A172 (cell line): ENCODE data around the gene BBS5. TPM values are rescaled to one million over a fixed set of nuclear protein-coding genes. Genes with fewer than 3 reads are reported as not detected.
A peak's percentile ranks its signal among the peaks of the same experiment; 100 is the strongest.
"Not testable (repeated sequence)": the region's sequence is repeated elsewhere in the genome, so short reads cannot be mapped to it uniquely, and the experiment has no call there.

ENCODE experiments used
- DNase-seq: peaks from one replicate; pipeline ENCODE4 v3.0.0-alpha.2; 2015; ENCODE audit warnings: low spot score
- total RNA-seq: library from RNA; depleted of rRNA; stranded (reverse); fragments of >200 nt; shearing (Covaris generic); gene quantifications from 2 replicates; pipeline ENCODE4 v1.2.3, GENCODE V29; 2014; rRNA removed

BBS5 gene
- total RNA-seq, result 1.7 and 2.0 TPM in 2 replicates

- DNase-seq, result peak; percentile 8
These were observed at the start of gene BBS5 for GRCh38 chr2:169479257-169480078. Gene BBS5 (plus strand): TSS chr2:169479494. CDS start chr2:169479554, 60 bp downstream.

- not testable (repeated sequence) for DNase-seq
These were observed 47.5 kb upstream of the BBS5 start for GRCh38 chr2:169431772-169432171.

DNA sequence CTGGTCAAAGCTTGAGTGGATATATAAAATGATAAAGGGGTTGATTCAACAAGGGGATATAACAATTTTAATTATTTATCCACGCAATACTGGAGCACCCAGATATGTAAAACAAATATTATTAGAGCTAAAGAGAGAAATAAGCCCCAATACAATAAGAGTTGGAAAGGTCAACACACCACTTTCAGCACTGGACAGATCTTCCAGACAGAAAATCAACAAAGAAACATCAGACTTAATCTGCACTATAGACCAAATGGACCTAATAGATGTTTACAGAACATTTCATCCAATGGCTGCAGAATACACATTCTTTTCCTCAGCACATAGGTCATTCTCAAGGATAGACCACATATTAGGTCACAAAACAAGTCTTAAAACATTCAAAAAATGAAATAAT is 45.1 kb upstream of the BBS5 start:
- DNase-seq, result not testable (repeated sequence)

GRCh38 chr2:169438466-169439072 is 40.7 kb upstream of the BBS5 start:
- DNase-seq, result no peak

- DNase-seq, result no peak
These were observed 39.4 kb upstream of the BBS5 start for GRCh38 chr2:169439900-169440299.

- no peak for DNase-seq
These were observed 32.8 kb upstream of the BBS5 start for GRCh38 chr2:169446452-169446851.

- DNase-seq, result no peak
These were observed 31.0 kb upstream of the BBS5 start for GRCh38 chr2:169448316-169448715.

- DNase-seq, result no peak
These were observed 30.4 kb upstream of the BBS5 start for GRCh38 chr2:169448865-169449264.

GRCh38 chr2:169452080-169452479 is 27.2 kb upstream of the BBS5 start:
- peak; percentile 76 for DNase-seq

- not testable (repeated sequence) for DNase-seq
These were observed 26.2 kb upstream of the BBS5 start for GRCh38 chr2:169453044-169453443.

- DNase-seq, result no peak
These were observed 18.2 kb upstream of the BBS5 start for GRCh38 chr2:169461143-169461542.

GRCh38 chr2:169462896-169463695 is 16.2 kb upstream of the BBS5 start:
- DNase-seq, result peak; percentile 54

DNA sequence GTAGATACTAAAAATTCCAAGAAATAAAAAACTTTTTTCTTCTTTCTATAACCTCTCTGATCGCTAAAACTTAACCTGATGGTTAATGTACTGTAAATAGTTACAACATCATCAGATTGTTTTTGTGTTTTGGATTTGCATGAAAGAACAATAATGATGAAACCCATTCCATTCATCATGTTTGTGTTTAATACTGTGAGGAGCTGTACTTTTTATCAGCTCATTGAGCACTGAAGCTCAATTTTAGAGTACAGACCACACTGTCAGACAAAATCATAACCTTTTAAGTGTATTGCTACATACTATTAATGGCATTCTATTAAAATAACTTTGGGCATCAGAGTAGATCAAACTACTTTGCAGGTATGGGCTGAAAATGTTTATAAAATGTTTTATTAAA is 14.8 kb upstream of the BBS5 start:
- DNase-seq, result no peak

DNA sequence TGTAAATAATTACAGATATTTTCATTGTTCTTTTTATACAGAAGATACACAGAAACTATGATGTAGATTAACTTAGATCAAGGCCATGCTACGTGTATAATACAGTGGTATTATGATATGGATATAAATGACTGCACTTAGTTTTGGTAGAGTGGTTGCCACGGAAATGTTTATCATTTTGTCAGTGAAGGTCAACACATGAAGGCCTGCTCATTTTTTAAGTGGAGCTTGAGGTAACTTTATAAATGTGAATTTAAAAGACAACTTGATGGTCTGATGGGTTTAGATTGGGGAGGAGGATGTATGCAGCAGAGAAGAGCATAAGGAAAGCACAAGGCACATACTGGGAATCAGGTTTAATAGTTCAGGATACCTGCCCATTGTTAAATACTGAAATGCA is 14.4 kb upstream of the BBS5 start:
- DNase-seq, result no peak

- DNase-seq, result no peak
These were observed 10.5 kb upstream of the BBS5 start for GRCh38 chr2:169468841-169469240.

GRCh38 chr2:169469952-169470572 is 9.2 kb upstream of the BBS5 start:
- DNase-seq, result no peak

DNA sequence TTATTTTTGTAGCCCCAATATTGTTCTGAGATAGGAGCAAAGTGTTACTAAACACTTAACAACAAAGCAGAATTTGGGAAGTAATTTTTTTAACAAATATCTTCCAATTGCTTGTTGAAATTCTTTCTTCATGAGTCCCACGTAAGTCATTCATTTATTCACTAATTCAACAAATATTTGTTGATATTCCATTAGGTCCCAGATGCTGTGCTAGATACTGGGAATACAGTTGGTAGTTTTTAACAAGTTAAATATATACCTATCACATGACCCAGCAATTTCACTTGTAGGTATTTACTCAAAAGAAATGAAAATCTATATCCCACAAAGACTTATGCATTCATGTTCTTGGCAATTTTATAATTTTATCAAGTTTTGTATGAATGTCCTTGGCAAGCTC is 7.0 kb upstream of the BBS5 start:
- DNase-seq, result no peak

GRCh38 chr2:169476459-169476858 is 2.8 kb upstream of the BBS5 start:
- peak; percentile 22 for DNase-seq

DNA sequence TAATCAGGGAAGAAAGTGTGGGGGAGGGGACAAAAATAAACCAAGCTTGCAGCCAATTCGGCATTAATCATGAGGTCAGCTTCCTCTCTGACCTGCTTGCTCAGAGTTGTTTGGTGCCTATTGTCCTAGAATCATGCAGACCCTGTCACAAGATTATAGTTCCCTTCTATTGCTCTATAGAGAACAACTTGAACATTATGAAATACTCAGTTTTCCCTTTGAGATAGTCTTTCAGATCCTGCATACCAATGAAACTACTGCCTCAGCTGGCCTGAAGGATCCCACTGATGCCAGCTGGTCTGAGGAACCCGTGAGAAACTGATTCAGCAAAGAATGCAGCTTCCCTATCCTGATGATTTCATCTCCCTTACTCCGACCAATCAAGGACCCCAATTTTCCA is 955 bp upstream of the BBS5 start:
- no peak for DNase-seq

- DNase-seq, result no peak
These were observed 493 bp upstream of the BBS5 start for GRCh38 chr2:169478745-169479256.

GRCh38 chr2:169480079-169480465 is 778 bp downstream of the BBS5 start:
- no peak for DNase-seq

DNA sequence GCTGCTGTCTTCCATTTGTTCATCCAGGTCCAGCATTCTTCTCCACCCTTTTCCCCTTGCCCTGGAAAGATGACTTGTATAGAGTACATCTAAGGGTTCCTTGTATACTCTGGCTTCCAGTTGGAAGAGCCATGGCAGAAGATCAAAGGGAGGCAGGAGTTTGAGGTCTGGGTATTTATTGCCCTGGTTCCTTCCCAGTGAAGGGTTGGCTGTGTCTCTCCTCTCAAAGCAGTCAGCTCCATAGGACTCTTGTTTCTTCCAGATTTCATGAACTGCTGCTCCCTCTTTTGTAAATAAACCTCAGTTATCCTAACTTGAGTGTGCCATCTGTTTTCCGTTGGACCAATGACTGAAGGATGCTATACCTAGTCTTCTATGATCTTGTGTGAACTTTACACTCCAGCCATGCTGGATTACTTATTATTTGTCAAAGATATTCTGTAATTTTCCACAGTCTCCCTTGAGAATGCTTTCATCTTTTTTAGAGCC is 6.4 kb downstream of the BBS5 start:
- DNase-seq, result no peak
